ENCODE data around the gene EPB41L4B. TPM values are rescaled to one million over a fixed set of nuclear protein-coding genes. Genes with fewer than 3 reads are reported as not detected.

EPB41L4B gene
- total RNA-seq, 1 donor from 2014 or later: 3.7 TPM

Small RNAs within 50 kb of the gene (small RNA-seq; reads per million reads assigned to genes)
- not detected for gene RF00019
- not detected for gene RNU6-984P

Other genes starting within 250 kb of the EPB41L4B start
- gene TMEM245, start 201.1 kb downstream of the EPB41L4B start, total RNA-seq: 85.0 TPM
- 82.2 TPM for gene FRRS1L, start 153.8 kb downstream of the EPB41L4B start, total RNA-seq
- 5.3 TPM for gene PTPN3, start 177.2 kb upstream of the EPB41L4B start, total RNA-seq